OCI-LY3 (cell line): ENCODE results near the gene KCNQ1.

Experiments
- H2AFZ ChIP-seq: fragments of 200-600, 300-600 bp; shearing (Covaris generic); 2 replicates; pipeline ENCODE4 v1.6.0; 2014; ENCODE audit warnings: antibody characterized with exemption, low read depth, low read length
- H3K27ac ChIP-seq: fragments of 200-600, 300-600 bp; sonication (generic); 2 replicates; pipeline ENCODE4 v1.5.1; 2014; ENCODE audit warnings: mild to moderate bottlenecking, low read length, moderate library complexity, mixed read lengths
- H3K27me3 ChIP-seq: fragments of 200-600, 300-600 bp; sonication (generic); 2 replicates; pipeline ENCODE4 v1.6.1; 2014; ENCODE audit warnings: low read depth, low read length, mixed read lengths
- H3K36me3 ChIP-seq: fragments of 200-600, 300-600 bp; sonication (generic); replicated peaks from 2 replicates; pipeline ENCODE3; 2014; ENCODE audit warnings: low read depth, low read length, mixed read lengths
- H3K4me1 ChIP-seq: fragments of 300-600, 200-600 bp; sonication (generic); 2 replicates; pipeline ENCODE4 v1.6.1; 2014; ENCODE audit warnings: low read length, mixed read lengths
- H3K4me2 ChIP-seq: fragments of 200-600, 300-600 bp; sonication (generic); 2 replicates; pipeline ENCODE4 v1.6.1; 2014; ENCODE audit warnings: low read length, mixed read lengths
- H3K4me3 ChIP-seq: fragments of 300-600, 200-600 bp; sonication (generic); 2 replicates; pipeline ENCODE4 v1.5.1; 2014; ENCODE audit warnings: antibody characterized with exemption, mild to moderate bottlenecking, low read length, moderate library complexity
- H3K79me2 ChIP-seq: fragments of 300-600, 200-600 bp; shearing (Covaris generic); 2 replicates; pipeline ENCODE4 v1.6.1; 2014; ENCODE audit warnings: mild to moderate bottlenecking, low read length, mixed read lengths
- H3K9ac ChIP-seq: fragments of 300-600, 200-600 bp; shearing (Covaris generic); 2 replicates; pipeline ENCODE4 v1.6.0; 2014; ENCODE audit warnings: mild to moderate bottlenecking, low read length, moderate library complexity
- H3K9me3 ChIP-seq: fragments of 200-600, 300-600 bp; shearing (Covaris generic); 2 replicates; pipeline ENCODE4 v1.6.1; 2014; ENCODE audit warnings: low read length, mixed read lengths; ENCODE audit not compliant: insufficient read depth
- H4K20me1 ChIP-seq: fragments of 200-600, 300-600 bp; sonication (generic); 2 replicates; pipeline ENCODE4 v1.6.1; 2016; ENCODE audit warnings: low read length, mixed read lengths; ENCODE audit not compliant: insufficient read depth
- EZH2phosphoT487 ChIP-seq: fragments of 200-600 bp; shearing (Covaris generic); IDR thresholded peaks from 2 replicates; pipeline ENCODE4 v1.6.1; 2018; ENCODE audit warnings: antibody characterized with exemption, mixed run types, low read depth
- TF ChIP-seq, protein P1 (sequence below): fragments of 200-600, 300-600 bp; sonication (generic); IDR thresholded peaks from 2 replicates; pipeline ENCODE4 v1.5.1; 2014; ENCODE audit warnings: antibody characterized with exemption, low read length, low read depth

The KCNQ1 gene

DNA sequence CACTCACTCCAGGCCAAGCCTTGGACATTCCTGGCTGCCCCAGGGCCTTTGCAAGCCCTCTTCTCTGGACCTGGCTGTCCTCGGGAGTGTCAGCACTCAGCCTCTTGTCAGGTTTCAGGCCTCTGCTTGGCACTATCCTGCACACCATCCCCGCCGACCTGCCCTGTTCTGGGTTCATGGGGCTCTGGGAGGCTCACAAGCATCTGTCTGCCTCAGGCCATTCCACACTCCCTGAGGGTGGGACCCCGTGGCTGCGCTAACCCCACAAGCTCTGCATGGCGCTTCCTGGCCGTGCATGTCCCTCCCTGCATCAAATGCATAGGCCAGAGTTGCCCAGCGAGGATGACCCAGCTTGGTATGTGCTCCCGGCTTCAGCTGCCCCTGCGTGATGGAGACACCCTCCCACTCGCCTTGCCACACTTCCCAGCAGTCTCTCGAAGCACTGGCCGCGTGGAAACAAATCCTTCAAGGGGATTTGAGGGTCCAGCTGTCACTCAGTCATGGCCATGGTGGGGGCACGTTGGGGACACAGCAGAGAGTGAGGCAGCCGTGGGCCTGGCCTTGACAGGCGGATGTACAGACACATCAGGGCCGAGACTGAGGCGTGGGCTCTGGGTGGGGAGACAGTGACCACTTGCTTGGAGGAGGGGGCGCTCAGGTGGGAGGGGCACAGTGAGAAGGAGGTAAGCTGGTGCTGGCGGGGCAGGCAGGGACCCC, 87.3 kb downstream of the KCNQ1 start:
- no peaks in the 10 kb centered on the region for H3K9me3 ChIP-seq
- no peaks in the 10 kb centered on the region for H4K20me1 ChIP-seq
- TF ChIP-seq, protein P1, sequence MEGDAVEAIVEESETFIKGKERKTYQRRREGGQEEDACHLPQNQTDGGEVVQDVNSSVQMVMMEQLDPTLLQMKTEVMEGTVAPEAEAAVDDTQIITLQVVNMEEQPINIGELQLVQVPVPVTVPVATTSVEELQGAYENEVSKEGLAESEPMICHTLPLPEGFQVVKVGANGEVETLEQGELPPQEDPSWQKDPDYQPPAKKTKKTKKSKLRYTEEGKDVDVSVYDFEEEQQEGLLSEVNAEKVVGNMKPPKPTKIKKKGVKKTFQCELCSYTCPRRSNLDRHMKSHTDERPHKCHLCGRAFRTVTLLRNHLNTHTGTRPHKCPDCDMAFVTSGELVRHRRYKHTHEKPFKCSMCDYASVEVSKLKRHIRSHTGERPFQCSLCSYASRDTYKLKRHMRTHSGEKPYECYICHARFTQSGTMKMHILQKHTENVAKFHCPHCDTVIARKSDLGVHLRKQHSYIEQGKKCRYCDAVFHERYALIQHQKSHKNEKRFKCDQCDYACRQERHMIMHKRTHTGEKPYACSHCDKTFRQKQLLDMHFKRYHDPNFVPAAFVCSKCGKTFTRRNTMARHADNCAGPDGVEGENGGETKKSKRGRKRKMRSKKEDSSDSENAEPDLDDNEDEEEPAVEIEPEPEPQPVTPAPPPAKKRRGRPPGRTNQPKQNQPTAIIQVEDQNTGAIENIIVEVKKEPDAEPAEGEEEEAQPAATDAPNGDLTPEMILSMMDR: no peak
- no peak for TF ChIP-seq EZH2phosphoT487
- no peak overlapping the region for H3K9ac ChIP-seq
- H2AFZ ChIP-seq: no peak overlapping the region
- H3K4me1 ChIP-seq: peaks cover 10% of the 10 kb centered on the region
- H3K27me3 ChIP-seq: no peaks in the 10 kb centered on the region; the same call in 1 of the 2 replicates
- no peak overlapping the region for H3K27ac ChIP-seq
- H3K4me3 ChIP-seq: no peak overlapping the region
- no peaks in the 10 kb centered on the region for H3K36me3 ChIP-seq
- no peak overlapping the region for H3K4me2 ChIP-seq
- no peaks in the 10 kb centered on the region for H3K79me2 ChIP-seq

DNA sequence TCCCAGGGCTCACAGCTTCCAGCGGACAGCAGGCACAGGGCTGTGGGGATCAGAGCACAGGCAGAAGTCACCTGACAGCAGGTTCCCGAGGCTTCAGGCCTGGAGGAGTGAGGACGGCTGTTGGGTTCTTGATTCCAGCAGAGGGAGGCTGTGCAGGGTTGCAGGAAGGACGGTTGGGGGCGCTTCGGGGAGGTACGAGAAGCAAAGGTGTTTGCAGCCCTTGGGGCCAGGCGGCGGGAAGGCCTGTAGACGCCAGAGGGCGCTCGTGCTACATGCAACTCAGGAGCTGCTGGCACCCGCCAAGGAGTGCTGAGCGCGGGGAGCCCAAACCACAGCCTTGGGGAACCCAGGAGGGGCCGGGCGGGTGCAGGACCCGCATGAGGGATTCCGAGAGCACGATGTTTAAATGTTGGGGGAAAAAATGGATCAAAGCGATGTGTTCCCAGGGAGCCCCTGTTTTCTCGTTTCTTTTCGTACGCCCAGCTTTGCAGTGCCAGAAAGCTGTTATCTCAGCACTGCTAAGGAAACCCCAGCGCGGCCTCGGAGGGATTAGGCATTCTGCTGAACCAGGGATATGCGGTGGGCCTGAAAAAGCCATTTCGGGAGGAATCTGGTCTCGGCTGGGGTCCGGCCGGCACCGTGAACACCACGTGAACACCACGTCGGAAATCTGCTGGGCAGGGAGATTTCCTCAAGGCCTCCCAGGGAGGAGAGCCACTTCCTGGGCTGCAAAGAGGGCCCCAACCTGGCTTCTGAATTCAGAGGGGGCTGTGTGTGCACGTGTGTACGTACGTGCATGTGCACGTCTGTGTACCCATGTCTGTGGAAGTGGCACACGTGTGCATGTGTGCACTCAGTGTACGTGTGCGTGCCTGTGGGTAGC, 88.1 kb downstream of the KCNQ1 start:
- H3K9me3 ChIP-seq: no peaks in the 10 kb centered on the region
- H3K4me1 ChIP-seq: peaks cover 8% of the 10 kb centered on the region
- H3K36me3 ChIP-seq: no peaks in the 10 kb centered on the region
- TF ChIP-seq, protein P1: peak; percentile 97
- no peak for TF ChIP-seq EZH2phosphoT487
- H3K9ac ChIP-seq: peak overlapping the region; percentile 27; the same call in 1 of the 2 replicates
- peak overlapping the region; percentile 73 for H2AFZ ChIP-seq
- peak overlapping the region; percentile 67 for H3K4me2 ChIP-seq
- no peaks in the 10 kb centered on the region; the same call in 1 of the 2 replicates for H3K27me3 ChIP-seq
- peak overlapping the region; percentile 56 for H3K4me3 ChIP-seq
- no peak overlapping the region for H3K27ac ChIP-seq
- H3K79me2 ChIP-seq: no peaks in the 10 kb centered on the region
- H4K20me1 ChIP-seq: no peaks in the 10 kb centered on the region

DNA sequence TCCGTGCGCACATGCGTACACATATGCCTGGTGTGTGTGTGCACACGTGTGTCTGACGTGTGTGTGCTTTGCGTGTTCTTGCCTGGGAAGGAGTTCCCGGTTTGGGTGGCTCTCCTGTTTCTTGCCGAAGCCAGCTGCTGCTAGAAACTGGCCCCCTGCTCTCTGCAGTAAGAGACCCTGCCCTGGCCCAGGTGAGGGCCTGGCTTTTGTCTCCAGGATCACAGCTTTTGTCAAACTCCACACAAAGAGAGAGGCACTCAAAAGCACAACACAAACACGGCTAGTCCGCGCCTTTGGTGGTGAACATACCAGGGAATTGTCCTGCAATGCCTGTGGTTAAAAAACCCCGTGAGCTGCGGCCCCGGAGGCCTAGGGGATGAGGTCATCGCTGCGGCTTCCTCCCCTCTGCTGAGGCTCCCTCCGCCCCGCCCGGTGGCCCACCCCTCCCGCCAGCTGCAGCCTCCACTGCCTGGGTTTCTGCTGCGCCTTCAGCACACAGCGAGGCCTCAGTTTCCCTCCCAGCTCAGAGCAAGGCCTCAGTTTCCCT, 88.9 kb downstream of the KCNQ1 start:
- H2AFZ ChIP-seq: no peak overlapping the region
- H3K4me3 ChIP-seq: no peak overlapping the region
- H3K79me2 ChIP-seq: no peaks in the 10 kb centered on the region
- H3K36me3 ChIP-seq: no peaks in the 10 kb centered on the region
- H4K20me1 ChIP-seq: no peaks in the 10 kb centered on the region
- peak overlapping the region; percentile 67; the same call in 1 of the 2 replicates for H3K4me2 ChIP-seq
- no peaks in the 10 kb centered on the region for H3K9me3 ChIP-seq
- no peak for TF ChIP-seq EZH2phosphoT487
- TF ChIP-seq, protein P1: no peak
- H3K9ac ChIP-seq: no peak overlapping the region
- H3K27me3 ChIP-seq: no peaks in the 10 kb centered on the region; the same call in 1 of the 2 replicates
- H3K4me1 ChIP-seq: peaks cover 8% of the 10 kb centered on the region
- no peak overlapping the region for H3K27ac ChIP-seq
